Measurements from ENCODE around the gene ASB16. TPM values are rescaled to one million over a fixed set of nuclear protein-coding genes. Genes with fewer than 3 reads are reported as not detected.
A peak's percentile ranks its signal among the peaks of the same experiment; 100 is the strongest.

Gene ASB16
- total RNA-seq, 1 donor from 2014 or later, result not detected

DNA sequence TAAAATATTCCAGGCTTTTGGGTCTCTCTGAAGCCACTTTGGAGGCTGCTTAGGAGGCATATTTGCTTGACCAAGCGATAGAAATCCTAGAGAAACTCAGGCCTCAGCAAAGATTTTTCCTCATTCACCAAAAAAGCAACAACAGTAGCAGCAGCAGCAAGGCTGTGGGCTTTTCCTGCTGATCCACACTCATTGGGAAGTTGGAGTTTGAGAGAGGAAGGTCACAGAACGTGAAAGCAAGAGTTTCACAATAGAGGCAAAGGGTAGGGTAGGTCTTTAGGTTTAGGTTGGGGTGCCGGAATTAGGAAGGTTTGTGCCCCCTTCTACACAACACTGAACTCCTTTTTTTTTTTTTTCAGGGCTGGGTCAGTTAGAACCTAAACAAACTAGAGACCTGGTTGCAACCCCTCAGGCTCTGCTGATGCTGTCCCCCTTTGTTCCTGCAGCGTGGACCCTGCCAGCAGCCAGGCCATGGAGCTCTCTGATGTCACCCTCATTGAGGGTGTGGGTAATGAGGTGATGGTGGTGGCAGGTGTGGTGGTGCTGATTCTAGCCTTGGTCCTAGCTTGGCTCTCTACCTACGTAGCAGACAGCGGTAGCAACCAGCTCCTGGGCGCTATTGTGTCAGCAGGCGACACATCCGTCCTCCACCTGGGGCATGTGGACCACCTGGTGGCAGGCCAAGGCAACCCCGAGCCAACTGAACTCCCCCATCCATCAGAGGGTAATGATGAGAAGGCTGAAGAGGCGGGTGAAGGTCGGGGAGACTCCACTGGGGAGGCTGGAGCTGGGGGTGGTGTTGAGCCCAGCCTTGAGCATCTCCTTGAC, 18.3 kb downstream of the ASB16 start:
- Histone ChIP-seq H3K4me1 (peaks cover 5 to 24% of the 10 kb centered on the region in 2 donors), H3K27me3 (no peaks in the 10 kb centered on the region), H3K4me3 (peak overlapping the region in 1 of 2 donors; percentile 92), H3K9me3 (no peaks in the 10 kb centered on the region), H3K36me3 (peaks cover 31 to 33% of the 10 kb centered on the region in 2 donors), H3K27ac (peak overlapping the region; percentile 96 to 97)
- TF ChIP-seq, protein P1, sequence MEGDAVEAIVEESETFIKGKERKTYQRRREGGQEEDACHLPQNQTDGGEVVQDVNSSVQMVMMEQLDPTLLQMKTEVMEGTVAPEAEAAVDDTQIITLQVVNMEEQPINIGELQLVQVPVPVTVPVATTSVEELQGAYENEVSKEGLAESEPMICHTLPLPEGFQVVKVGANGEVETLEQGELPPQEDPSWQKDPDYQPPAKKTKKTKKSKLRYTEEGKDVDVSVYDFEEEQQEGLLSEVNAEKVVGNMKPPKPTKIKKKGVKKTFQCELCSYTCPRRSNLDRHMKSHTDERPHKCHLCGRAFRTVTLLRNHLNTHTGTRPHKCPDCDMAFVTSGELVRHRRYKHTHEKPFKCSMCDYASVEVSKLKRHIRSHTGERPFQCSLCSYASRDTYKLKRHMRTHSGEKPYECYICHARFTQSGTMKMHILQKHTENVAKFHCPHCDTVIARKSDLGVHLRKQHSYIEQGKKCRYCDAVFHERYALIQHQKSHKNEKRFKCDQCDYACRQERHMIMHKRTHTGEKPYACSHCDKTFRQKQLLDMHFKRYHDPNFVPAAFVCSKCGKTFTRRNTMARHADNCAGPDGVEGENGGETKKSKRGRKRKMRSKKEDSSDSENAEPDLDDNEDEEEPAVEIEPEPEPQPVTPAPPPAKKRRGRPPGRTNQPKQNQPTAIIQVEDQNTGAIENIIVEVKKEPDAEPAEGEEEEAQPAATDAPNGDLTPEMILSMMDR (IDR thresholded peaks at IDR 0.05), result no peak
- DNase-seq (ENCODE audit: low spot score in 2 of 2), result no peak
- intact Hi-C loops (cut with DNase I), result loop anchor here (5.0 kb wide), 2 partner anchors 66 to 116 kb away; partner anchors contain the start of genes G6PC3 and HDAC5

DNA sequence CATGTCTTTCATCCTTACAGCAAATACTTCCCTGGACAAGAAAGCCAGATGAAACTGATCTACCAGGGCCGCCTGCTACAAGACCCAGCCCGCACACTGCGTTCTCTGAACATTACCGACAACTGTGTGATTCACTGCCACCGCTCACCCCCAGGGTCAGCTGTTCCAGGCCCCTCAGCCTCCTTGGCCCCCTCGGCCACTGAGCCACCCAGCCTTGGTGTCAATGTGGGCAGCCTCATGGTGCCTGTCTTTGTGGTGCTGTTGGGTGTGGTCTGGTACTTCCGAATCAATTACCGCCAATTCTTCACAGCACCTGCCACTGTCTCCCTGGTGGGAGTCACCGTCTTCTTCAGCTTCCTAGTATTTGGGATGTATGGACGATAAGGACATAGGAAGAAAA, 20.0 kb downstream of the ASB16 start:
- Histone ChIP-seq H3K4me1 (peaks cover 5 to 18% of the 10 kb centered on the region in 2 donors), H3K27me3 (no peaks in the 10 kb centered on the region), H3K4me3 (no peak overlapping the region), H3K36me3 (peaks cover 48 to 50% of the 10 kb centered on the region in 2 donors), H3K9me3 (no peaks in the 10 kb centered on the region), H3K27ac (no peak overlapping the region)
- TF ChIP-seq, protein P1 (IDR thresholded peaks at IDR 0.05), result no peak
- no peak for DNase-seq (ENCODE audit: low spot score in 2 of 2)
- intact Hi-C loops (cut with DNase I), result no loop called here

DNA sequence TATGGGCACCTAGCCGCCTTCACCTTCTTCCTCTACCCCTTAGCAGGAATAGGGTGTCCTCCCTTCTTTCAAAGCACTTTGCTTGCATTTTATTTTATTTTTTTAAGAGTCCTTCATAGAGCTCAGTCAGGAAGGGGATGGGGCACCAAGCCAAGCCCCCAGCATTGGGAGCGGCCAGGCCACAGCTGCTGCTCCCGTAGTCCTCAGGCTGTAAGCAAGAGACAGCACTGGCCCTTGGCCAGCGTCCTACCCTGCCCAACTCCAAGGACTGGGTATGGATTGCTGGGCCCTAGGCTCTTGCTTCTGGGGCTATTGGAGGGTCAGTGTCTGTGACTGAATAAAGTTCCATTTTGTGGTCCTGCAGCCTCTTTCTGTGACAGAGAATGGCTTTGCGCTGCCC, 20.9 kb downstream of the ASB16 start:
- H3K36me3 ChIP-seq, result peaks cover 54 to 59% of the 10 kb centered on the region in 2 donors
- H3K27me3 ChIP-seq, result no peaks in the 10 kb centered on the region
- H3K4me3 ChIP-seq, result no peak overlapping the region
- no peak for DNase-seq (ENCODE audit: low spot score in 2 of 2)
- intact Hi-C loops (cut with DNase I), result no loop called here
- no peak overlapping the region for H3K27ac ChIP-seq
- peaks cover 5 to 12% of the 10 kb centered on the region in 2 donors for H3K4me1 ChIP-seq
- no peaks in the 10 kb centered on the region for H3K9me3 ChIP-seq
- TF ChIP-seq, protein P1 (IDR thresholded peaks at IDR 0.05), result no peak

DNA sequence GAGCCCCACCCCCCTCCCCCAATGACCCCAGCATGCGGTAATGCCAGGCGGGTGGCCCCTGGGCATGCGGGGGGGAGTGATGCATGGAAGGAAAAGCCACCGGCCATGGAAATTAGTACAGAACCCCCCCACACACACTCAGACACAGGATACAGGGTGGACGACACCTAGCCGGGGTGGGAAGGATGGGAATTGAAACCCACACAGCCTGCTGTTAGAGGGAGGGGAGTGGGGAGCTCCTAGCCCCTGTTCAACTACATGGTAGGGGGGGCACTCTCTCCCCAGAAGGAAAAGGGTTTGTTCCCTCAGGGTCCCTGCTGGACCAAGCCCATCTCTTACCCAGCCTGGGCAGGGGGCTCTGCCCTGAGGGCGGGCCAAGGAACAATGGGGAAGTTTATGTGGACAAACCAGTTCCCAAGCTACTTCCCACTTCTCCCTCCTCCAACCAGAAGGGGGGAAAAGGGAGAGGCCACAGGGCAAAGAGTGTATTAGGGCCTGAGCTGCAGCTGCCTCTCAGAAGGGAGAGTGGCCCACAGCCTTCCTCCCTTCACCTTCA, 21.5 kb downstream of the ASB16 start:
- intact Hi-C loops (cut with DNase I), result no loop called here
- Histone ChIP-seq H3K36me3 (peaks cover 58 to 66% of the 10 kb centered on the region in 2 donors), H3K27me3 (no peaks in the 10 kb centered on the region), H3K4me3 (no peak overlapping the region), H3K9me3 (no peaks in the 10 kb centered on the region), H3K4me1 (peaks cover 5 to 14% of the 10 kb centered on the region in 2 donors), H3K27ac (no peak overlapping the region)
- DNase-seq (ENCODE audit: low spot score in 2 of 2), result no peak
- TF ChIP-seq, protein P1 (IDR thresholded peaks at IDR 0.05), result no peak

DNA sequence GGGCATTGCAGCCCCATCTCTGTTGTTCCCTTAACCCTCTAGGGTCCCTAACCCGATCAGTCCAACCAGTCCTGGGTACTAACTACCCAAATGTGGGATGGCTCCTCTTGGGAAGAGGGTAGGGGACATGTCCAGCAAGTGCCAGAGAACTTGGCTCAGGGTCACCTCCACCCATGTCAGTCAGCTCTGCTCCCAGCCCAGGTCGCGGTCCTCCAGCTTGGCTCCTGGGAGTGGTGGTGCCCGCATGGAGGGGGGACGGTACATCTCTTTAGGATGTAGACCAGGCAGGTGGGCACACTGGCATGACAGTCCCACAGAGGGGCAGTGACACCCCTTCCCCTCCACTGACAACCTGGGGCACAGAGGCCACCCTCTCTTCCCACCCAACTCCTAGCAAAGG, 22.2 kb downstream of the ASB16 start:
- H3K27me3 ChIP-seq, result no peaks in the 10 kb centered on the region
- H3K36me3 ChIP-seq, result peaks cover 62 to 70% of the 10 kb centered on the region in 2 donors
- H3K4me1 ChIP-seq, result peaks cover 5 to 19% of the 10 kb centered on the region in 2 donors
- no peak overlapping the region for H3K4me3 ChIP-seq
- no peak overlapping the region for H3K27ac ChIP-seq
- intact Hi-C loops (cut with DNase I), result no loop called here
- H3K9me3 ChIP-seq, result no peaks in the 10 kb centered on the region
- TF ChIP-seq, protein P1 (IDR thresholded peaks at IDR 0.05), result no peak
- no peak for DNase-seq (ENCODE audit: low spot score in 2 of 2)

Data from ascending aorta (tissue), 2 donors.